Activated CD8-positive, alpha-beta memory T cell treated with anti-CD3 and anti-CD28 coated beads for 4 hours (primary cell): ENCODE data around the gene CCSER1.
"Not testable (repeated sequence)": the region's sequence is repeated elsewhere in the genome, so short reads cannot be mapped to it uniquely, and the experiment has no call there.

ENCODE experiments used
- DNase-seq, 2 donors: peaks; one replicate each; pipeline ENCODE4 v3.0.0-alpha.2; 2020; ENCODE audit warnings: low read depth in 2 of 2

CCSER1 gene

DNA sequence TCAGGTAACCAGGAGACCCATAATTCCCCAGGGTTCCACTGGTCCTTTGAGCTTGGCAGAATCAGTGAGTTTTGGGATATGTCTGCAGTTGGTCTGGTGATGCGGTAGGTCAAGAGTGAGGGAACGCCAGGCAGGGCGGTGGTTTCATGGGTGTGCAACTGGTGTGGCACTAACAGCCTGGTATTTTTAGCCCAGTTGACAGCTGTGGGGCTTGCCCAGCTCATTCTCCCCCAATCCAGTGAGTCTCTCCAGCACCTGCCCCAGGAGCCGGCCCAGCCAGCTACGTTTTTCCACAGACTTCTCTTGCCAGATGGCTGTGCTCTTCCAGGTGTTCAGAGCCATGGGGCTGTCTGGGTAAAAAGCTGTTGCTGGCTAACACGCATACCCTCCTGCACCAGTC is 1019.9 kb downstream of the CCSER1 start:
- DNase-seq, result no peak

DNA sequence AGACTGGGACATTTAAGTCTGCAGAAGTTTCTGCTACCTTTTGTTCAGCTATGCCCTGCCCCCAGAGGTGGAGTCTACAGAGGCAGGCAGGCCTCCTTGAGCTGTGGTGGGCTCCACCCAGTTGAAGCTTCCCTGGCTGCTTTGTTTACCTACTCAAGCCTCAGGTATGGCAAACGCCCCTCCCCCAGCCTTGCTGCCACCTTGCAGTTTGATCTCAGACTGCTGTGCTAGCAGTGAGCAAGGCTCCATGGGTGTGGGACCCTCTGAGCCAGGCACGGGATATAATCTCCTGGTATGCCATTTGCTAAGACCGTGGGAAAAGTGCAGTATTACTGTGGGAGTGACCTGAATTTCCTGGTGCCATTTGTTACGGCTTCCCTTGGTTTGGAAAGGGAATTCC is 1026.8 kb downstream of the CCSER1 start:
- not testable (repeated sequence) for DNase-seq

DNA sequence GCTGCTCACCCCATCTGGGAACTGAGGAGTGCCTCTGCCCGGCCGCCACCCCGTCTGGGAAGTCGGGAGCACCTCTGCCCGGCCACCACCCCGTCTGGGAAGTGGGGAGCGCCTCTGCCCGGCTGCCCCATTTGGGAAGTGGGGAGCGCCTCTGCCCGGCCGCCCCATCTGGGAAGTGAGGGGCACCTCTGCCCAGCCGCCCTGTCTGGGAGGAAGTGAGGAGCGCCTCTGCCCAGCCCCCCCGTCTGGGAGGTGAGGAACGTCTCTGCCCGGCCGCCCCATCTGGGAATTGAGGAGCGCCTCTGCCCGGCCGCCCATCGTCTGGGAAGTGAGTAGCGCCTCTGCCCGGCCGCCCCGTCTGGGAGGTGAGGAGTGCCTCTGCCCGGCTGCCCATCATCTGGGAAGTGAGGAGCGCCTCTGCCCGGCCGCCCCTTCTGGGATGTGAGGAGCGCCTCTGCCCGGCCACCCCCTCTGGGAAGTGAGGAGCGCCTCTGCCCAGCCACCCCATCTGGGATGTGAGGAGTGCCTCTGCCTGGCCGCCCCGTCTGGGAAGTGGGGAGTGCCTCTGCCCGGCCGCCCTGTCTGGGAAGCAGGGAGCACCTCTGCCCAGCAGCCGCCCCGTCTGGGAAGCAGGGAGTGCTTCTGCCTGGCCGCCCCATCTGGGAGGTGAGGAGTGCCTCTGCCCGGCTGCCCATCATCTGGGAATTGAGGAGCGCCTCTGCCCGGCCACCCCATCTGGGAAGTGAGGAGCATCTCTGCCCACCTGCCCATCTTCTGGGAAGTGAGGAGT is 1040.9 kb downstream of the CCSER1 start:
- not testable (repeated sequence) for DNase-seq

DNA sequence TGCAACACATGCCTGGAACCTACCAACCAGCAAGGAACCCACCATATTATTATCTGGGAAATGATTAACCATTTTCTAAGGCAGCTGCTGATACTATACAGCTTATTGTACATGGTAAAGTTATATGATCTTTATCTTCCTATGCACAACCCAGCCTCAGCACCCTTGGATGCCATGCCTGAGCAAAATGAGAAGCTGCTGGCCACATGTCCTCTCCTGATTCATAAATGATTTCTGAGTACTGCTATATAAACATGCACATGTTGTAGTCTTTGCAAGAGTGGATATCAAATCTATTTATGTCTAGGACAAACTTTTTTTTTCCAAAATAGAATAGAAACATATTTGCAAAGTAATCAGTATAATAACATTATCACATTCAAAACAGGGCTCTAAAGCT is 1043.6 kb downstream of the CCSER1 start:
- DNase-seq, result no peak

DNA sequence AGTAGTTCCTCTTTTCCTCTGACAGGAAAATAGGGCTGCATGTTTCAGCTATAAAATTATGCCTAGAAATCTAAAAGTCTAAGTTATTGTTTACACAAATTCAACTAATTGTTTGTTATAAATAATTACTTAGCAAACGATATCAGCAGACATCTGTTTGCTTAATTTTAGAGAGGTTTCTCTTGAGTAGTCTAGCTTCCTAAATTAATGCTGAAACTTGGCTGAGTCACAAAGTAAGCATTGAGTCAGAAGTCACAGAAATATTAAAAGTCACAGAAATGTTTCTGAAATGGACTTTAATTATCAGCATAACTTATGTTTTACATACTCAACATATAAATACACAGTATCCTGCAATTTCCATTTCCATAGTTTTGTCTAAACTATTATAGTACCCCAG is 1044.0 kb downstream of the CCSER1 start:
- DNase-seq, result no peak

DNA sequence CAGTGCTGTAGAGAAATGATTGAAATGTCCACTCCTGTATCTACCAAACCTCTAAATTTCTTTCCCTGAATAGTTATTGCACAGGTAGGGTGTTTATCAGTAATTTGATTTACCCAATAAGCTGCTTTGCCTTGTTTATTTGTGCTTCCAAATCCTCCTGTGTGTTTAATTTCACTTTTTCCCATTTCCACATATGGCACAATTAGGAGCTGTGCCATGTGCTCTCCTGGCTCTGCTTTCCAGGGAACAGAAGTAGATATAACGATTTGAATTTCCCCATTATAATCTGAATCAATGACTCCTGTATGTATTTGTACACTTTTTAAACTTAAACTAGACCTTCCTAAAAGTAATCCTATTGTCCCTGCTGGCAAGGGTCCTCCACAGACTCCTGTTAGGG is 1057.9 kb downstream of the CCSER1 start:
- not testable (repeated sequence) for DNase-seq

DNA sequence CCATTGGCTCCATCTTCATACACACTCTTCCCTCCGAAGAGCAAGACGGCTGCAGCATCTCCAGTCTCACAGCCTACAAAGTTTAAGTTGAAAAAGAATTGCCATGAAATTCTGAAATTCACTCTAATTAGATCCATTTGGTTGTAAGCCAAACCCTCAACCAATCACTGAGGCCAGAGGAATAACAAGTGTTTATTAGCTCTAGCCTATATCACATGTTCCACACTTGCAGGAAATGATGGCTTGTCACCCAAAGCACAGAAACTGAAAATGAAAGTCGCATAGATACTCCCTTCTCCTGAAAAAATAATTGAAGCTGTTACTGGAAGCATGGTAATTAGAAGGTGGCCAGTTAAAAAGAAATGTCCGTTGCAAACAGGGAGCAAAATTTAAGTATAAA is 1071.8 kb downstream of the CCSER1 start:
- no peak for DNase-seq

DNA sequence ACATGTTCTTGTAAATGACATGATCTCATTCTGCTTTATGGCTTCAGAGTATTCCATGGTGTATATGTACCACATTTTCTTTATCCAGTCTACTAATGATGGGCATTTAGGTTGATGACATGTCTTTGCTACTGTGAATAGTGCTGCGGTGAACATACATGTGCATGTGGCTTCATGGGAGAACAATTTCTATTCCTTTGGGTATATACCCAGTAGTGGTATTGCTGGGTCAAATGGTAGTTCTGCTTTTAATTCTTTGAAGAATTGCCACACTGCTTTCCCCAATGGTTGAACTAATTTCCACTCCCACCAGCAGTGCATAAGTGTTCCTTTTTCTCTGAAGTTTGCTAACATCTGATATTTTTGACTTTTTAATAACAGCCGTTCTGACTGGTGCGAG is 1080.3 kb downstream of the CCSER1 start:
- no peak for DNase-seq

DNA sequence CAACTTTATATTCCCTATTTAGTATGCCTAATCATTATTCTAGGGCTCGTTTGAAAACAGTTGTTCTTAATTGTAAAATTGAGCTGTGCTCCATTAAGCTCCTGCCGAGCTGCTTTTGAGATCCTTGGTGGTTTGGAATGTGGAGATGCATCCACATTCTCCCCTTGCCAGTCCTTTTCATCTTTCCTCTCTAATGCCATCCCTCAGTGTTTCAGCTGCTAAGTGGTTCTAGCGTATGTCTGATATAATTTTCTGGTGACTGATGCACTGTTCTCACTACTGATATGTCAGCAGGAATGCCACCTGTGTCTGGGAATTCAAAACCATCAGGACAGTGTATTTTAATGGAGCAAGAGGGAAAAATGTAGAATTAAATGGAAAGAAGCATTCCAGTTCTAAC is 1085.0 kb downstream of the CCSER1 start:
- DNase-seq, result no peak

DNA sequence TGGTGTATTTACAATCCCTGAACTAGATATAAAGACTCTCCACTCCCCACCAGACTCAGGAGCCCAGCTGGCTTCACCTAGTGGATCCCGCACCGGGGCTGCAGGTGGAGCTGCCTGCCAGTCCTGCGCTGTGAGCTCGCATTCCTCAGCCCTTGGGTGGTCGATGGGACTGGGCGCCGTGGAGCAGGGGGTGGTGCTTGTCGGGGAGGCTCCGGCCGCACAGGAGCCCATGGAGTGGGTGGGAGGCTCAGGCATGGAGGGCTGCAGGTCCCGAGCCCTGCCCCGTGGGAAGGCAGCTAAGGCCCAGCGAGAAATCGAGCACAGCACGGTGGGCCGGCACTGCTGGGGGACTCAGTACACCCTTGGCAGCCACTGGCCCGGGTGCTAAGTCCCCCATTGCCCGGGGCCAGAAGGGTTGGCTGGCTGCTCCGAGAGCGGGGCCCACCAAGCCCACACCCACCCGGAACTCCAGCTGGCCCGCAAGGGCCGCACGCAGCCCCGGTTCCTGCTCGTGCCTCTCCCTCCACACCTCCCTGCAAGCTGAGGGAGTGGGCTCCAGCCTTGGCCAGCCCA is 1090.7 kb downstream of the CCSER1 start:
- DNase-seq, result not testable (repeated sequence)

DNA sequence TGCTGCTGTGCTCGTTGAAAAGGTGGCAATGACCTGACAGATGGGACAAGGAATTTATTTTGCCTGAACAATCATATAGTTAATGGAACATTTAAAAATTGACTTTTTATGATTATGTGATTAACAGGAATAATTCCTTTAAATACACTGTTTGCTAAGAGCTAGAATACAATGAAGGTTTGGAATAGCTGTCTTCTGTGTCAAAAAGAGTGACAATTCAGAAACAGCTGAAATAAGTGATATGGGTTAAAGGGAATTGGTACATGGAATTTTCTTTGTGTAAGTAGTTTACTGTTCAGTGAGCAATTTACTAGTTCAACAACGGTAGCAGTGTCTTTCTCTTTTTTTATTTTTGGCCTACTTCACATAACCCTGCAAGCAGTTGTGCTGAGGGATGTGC is 1093.1 kb downstream of the CCSER1 start:
- DNase-seq, result no peak

DNA sequence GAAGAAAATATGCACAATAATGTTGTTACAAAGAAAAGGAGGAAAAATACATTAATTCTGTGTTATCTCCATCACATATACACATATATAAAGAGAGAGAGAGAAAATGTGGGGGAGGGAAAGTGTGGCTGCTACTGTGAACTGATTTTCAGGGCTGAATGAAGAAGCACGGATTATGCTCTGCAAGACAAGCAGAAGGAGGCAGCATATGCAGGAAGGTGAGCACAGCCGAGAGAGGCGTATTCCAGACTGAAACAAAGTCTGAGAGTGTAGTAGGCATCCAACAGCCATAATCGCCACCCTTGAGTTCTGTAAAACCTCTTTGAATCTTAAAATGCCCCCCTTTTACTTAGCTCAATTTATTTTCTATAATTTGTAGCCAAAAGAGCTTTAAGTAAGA is 1094.8 kb downstream of the CCSER1 start:
- no peak for DNase-seq

DNA sequence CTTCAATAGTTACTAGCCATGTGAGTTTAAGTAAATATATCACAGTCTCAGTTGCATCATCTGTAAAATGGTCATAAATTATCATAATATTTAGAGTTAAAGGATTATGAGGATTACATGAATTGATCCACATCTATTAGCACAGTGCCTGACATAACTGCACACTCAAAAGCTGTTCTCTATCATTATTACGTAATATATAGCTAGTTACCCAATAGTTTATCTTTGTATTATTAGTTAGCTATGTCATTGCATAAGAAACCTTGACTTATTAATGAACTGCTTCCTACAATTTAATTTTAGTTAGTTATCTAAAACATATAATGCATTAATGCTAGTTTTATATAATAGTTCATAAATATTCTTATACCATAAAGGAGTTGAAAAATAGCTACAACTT is 1099.7 kb downstream of the CCSER1 start:
- DNase-seq, result no peak

DNA sequence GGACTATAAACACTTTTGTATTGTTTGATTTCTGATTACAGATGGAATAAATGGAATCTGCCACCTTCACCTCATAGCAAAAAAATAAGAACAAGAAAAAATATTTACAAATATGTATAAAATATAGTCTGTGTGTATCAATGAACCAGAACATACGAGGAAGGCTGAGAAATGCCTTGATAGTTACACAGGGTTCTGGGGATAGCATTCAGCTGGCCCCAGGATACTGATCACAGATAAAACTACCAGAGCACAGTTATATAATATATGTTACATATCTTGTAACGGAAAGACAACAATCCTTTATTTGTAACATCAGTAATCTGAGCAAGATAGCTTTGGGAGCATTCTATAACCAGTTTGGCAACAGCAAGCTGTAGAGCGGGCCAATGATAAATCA is 1101.5 kb downstream of the CCSER1 start:
- no peak for DNase-seq

DNA sequence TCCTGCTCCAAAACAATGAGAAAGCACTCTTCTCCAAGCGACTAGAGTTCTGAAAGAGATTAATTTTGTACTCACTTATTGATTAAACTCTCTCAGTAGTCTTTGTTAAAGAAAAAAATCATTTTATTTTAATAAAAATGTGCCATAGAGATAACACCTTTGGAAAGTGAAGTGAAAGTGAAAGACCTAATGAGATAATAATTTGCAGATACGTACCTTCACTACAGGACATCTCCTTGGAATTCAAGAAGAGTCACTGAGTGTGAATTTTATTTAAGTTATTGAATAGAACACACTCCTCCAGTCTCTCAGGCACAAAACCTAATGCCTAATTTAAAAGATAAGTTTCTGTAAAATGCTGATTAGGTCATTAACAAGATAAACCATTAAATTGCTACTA is 1106.0 kb downstream of the CCSER1 start:
- DNase-seq, result no peak

DNA sequence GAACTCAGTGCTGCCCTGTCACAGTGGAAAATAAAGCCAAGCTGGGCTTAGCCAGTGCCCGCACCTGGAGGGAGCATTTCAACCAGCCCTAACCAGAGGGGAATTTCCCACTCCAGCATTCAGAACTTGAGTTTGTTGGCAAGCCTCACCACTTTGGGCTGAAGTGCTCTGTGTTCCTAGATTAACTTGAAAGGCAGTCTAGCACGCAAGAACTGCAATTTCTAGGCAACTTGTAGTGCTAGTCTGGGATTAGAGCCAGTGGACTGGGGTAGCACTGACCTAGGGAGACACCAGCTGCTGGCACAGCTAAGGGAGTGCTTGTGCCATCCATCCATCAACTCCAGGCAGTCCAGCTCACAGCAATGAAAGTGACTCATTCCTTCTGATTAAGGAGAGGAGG is 1115.9 kb downstream of the CCSER1 start:
- DNase-seq, result no peak

DNA sequence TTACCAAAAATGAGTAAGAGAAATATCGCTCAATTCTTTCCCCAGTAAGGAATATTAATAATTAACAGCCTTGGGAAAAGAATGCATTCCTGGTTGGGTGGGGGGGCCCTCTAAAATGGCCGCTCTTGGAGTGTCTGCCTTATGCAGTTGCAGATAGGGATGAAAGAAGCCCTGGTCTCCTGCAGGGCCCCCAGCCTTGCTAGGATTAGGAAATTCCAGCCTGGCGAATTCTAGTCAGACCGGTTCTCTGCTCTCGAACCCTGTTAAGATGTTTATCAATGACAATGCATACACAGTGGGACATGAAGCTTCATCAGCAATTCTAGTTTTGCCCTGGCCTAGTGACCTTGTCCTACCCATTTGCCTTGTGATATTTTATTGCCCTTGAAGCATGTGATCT is 1128.8 kb downstream of the CCSER1 start:
- no peak for DNase-seq

DNA sequence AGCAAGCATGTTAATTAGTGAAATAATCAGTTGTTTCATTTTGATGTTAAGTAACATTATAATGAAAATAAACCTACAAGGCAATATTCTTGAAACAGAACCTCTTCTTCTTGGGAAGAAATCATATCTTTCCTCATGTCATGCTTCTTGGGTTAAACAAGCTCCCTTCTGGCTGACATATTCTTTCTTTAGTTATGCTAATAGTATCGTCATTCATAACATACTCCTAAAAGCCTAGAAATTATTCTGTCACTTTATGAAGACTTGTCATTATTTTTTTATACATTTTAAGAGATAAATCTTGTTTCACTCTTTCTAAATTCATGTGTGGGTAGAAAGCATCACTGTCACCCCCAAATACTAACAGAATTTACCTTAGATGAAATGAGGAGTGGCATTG is 1129.6 kb downstream of the CCSER1 start:
- no peak for DNase-seq

DNA sequence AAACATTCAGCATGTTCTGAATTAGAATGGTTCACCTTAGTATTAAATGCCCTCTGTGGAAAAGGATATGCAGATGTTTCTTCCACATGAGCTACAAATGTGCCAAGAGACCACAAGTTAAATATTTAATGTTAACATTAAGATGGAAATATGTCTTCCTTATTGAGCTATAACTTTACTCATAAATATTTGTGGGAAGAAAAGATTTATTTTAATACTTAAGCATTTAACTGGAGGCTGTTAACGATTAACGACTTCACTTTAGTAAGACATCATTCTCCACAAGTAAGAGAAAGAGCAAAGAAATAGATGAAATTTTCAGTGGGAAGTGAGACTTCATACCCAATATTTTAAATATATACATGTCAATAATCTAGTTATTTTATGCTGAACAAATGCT is 1130.5 kb downstream of the CCSER1 start:
- no peak for DNase-seq

DNA sequence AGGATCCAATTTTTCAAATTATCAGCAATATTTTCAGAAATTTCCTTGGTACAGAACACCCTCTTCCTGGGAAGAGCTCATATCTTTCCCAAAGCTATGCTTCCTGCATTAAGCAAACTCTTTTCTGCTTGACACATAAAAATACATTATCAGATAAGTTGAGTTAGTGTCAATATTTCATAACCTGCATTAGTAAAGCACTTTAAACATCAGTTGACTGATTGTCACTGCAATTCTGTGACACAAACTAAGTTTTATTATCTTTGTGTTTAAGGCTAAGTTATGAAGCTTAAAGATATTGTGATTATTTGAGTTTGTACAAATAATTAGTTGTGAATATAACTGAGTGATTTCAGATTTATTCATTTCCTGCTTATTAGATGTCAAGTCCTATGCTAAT is 1131.1 kb downstream of the CCSER1 start:
- no peak for DNase-seq

DNA sequence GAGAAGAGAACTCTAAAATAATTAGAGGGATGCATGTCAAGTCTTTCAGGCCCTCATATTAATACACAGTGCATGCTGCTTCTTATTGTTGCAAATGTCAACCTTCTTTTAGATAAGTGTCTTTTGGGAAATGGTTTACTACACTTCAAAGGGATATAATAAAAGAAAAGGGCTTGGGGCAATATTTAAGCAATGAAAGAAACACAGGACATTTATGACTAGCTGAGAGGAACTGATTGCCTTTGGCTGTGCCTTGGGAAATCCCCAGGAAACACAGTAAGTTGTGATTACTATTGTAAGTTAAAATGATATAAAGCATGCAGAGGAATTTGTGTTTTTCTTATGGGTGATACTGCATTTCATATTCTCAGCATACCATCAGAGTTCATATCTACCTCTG is 1140.3 kb downstream of the CCSER1 start:
- no peak for DNase-seq

DNA sequence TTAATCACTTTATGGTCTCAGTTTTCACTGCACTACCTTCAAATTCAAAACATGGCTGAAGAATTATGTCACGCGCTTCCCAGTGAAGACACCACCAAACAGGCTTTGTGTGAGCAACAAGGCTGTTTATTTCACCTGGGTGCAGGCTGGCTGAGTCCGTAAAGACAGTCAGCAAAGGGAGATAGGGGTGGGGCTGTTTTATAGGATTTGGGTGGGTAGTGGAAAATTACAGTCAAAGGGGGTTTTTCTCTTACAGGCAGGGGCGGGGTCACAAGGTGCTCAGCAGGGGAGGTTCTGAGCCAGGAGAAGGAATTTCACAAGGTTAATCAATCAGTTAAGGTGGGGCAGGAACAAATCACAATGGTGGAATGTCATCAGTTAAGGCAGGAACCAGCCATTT is 1141.3 kb downstream of the CCSER1 start:
- DNase-seq, result not testable (repeated sequence)

DNA sequence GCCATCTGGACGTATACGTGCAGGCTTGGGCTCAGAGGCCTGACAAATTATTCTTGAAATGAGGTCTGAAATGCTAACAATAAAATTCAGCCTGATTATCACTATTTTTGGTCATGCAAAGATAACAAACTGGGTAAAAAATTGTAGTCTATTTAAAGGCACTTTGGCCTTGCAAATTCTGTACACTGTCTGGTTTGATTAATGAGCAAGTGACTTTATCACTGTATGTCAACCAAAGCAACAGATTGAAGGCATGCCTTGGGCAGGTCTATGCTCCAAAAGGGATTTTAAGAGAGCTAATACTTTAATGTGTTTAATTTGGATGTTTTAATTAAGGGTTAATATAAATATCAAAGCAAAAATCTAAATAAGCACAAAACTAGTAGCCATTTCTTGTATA is 1141.7 kb downstream of the CCSER1 start:
- DNase-seq, result no peak

DNA sequence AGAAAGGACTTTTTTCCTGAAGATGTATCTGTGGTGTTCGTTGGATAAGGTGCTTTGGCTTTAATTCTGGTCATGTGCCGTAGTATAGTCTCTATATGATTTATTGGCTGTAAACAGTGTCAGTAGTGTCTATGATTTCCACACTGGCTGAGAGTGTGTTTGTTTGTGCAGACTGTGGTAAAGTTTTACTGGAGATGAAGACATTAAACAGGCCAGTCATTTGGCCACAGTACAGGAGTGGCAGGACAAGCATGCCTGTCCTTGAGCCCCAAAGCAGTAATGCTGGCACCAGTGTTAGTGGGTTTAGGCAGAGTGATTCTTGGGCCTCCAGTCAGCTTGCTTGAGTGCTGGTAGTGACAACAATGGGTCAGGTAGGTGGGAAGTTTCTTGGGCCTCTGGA is 1152.7 kb downstream of the CCSER1 start:
- no peak for DNase-seq
